ENCODE data around the gene CEACAM8.

CEACAM8 gene

GRCh38 chr19:42596391-42597072 is 1.8 kb upstream of the CEACAM8 start:
- peak; percentile 20 for DNase-seq (ENCODE audit: low read depth)
- no peak overlapping the region for H3K4me3 ChIP-seq (replicated peaks; ENCODE audit: low read depth, low read length)
- TF ChIP-seq, protein P1, sequence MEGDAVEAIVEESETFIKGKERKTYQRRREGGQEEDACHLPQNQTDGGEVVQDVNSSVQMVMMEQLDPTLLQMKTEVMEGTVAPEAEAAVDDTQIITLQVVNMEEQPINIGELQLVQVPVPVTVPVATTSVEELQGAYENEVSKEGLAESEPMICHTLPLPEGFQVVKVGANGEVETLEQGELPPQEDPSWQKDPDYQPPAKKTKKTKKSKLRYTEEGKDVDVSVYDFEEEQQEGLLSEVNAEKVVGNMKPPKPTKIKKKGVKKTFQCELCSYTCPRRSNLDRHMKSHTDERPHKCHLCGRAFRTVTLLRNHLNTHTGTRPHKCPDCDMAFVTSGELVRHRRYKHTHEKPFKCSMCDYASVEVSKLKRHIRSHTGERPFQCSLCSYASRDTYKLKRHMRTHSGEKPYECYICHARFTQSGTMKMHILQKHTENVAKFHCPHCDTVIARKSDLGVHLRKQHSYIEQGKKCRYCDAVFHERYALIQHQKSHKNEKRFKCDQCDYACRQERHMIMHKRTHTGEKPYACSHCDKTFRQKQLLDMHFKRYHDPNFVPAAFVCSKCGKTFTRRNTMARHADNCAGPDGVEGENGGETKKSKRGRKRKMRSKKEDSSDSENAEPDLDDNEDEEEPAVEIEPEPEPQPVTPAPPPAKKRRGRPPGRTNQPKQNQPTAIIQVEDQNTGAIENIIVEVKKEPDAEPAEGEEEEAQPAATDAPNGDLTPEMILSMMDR (IDR thresholded peaks at IDR 0.05; ENCODE audit: low read length, missing control alignments), result peak; percentile 95

GRCh38 chr19:42595550-42596172 is 937 bp upstream of the CEACAM8 start:
- no peak for DNase-seq (ENCODE audit: low read depth)
- TF ChIP-seq, protein P1 (IDR thresholded peaks at IDR 0.05; ENCODE audit: low read length, missing control alignments), result no peak
- no peak overlapping the region for H3K4me3 ChIP-seq (replicated peaks; ENCODE audit: low read depth, low read length)

DNA sequence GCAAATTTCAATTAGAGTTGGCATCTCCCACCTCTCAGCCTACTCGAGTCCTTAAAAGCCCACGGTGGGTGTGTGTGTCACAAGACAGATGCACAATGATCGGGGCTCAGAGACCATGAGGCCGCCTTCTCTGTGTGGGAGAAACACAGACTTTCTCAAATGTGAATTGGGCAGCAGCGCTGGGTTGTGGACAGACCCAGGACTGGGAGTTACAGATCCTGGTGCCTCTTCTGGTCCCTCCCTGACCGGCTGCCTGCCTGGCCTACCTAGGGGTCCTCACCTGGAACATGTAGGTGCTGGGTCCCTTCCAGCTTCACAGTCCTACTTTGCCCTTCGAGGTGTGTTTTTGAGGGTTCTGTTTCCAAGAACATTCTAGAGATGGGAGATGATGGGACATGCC is 4.9 kb downstream of the CEACAM8 start:
- no peak overlapping the region for H3K4me3 ChIP-seq (replicated peaks; ENCODE audit: low read depth, low read length)
- DNase-seq (ENCODE audit: low read depth), result no peak
- TF ChIP-seq, protein P1 (IDR thresholded peaks at IDR 0.05; ENCODE audit: low read length, missing control alignments), result no peak

DNA sequence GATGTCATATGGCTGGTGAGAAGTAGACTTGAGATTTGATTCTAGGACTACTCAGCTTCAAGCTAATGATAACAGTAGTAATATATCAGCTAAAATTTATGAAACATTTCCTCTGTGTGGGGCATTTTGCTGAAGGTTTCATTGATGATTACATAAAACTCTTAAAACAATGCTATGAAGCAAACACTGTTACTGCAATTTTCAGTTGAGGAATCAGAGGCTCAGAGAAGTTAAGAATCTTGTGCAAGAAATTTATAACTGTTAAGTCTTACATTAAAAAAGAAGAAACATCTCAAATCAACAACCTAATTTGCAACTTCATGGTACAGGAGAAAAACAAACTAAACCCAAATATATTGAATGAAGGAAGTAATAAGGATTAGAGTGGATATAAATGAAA is 10.3 kb downstream of the CEACAM8 start:
- no peak for DNase-seq (ENCODE audit: low read depth)
- TF ChIP-seq, protein P1 (IDR thresholded peaks at IDR 0.05; ENCODE audit: low read length, missing control alignments), result no peak
- no peak overlapping the region for H3K4me3 ChIP-seq (replicated peaks; ENCODE audit: low read depth, low read length)

DNA sequence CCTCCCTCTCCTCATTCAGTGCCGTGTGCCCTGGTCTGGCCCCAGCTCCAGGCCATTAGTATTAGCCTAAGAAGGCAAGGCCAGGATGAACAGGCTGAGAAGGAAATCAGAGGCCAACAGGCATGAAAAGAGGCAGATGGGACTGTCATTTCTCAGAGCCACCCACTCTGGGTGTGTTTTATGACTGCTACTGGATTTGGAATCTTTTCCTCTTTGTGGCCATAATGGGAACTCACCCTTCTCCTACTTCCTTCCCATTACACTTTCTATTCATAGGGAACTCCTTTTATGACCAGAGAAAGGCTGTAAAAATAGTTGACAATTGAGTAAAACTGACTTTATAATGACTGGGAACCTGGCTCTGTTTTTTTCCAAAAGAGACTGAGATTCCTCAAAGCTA is 17.7 kb downstream of the CEACAM8 start:
- H3K4me3 ChIP-seq (replicated peaks; ENCODE audit: low read depth, low read length), result no peak overlapping the region
- TF ChIP-seq, protein P1 (IDR thresholded peaks at IDR 0.05; ENCODE audit: low read length, missing control alignments), result no peak
- DNase-seq (ENCODE audit: low read depth), result no peak

DNA sequence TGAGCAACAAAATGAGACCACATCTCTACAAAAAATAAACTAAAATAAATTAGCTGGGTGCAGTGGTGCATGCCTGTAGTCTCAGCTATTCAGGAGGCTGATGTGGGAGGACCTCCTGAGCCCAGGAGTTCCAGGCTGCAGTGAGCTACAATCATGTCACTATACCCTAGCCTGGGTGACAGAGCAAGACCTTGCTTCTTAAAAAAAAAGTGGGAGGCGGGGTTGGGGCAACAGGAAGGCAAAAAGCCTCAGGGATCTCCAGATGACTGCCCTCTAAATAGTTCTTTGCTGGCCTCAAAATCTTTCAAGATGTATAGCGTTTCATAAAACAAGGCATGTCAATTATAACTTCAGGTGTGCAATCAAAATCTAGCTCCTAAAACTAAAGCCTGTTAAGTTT is 18.5 kb downstream of the CEACAM8 start:
- no peak overlapping the region for H3K4me3 ChIP-seq (replicated peaks; ENCODE audit: low read depth, low read length)
- TF ChIP-seq, protein P1 (IDR thresholded peaks at IDR 0.05; ENCODE audit: low read length, missing control alignments), result no peak
- no peak for DNase-seq (ENCODE audit: low read depth)

- no peak overlapping the region for H3K4me3 ChIP-seq (replicated peaks; ENCODE audit: low read depth, low read length)
- DNase-seq (ENCODE audit: low read depth), result no peak
- TF ChIP-seq, protein P1 (IDR thresholded peaks at IDR 0.05; ENCODE audit: low read length, missing control alignments), result no peak
These were observed 21.1 kb downstream of the CEACAM8 start for GRCh38 chr19:42573642-42574041.

All from fibroblast of pulmonary artery (primary cell).